NOMO-1 treated with dmso at 0.1 percent for 144 hours (cell line): ENCODE results near the gene TBL1XR1.

ENCODE experiments used
- DNase-seq: peaks from one replicate; lab custom pipeline; 2025; ENCODE audit not compliant: unreplicated experiment; lab: John Stamatoyannopoulos, UW

Gene TBL1XR1

GRCh38 chr3:177066068-177066467 is 131.2 kb downstream of the TBL1XR1 start:
- no peak for DNase-seq

GRCh38 chr3:177065285-177066033 is 131.8 kb downstream of the TBL1XR1 start:
- DNase-seq: no peak

- no peak for DNase-seq
Measured at GRCh38 chr3:177062052-177062732, 135.1 kb downstream of the TBL1XR1 start.

- no peak for DNase-seq
Measured at GRCh38 chr3:177061369-177061768, 135.9 kb downstream of the TBL1XR1 start.

GRCh38 chr3:177060492-177060891 is 136.8 kb downstream of the TBL1XR1 start:
- no peak for DNase-seq

GRCh38 chr3:177058648-177059047 is 138.6 kb downstream of the TBL1XR1 start:
- DNase-seq: no peak

- DNase-seq: no peak
Measured at GRCh38 chr3:177057768-177058167, 139.5 kb downstream of the TBL1XR1 start.

GRCh38 chr3:177056927-177057326 is 140.4 kb downstream of the TBL1XR1 start:
- no peak for DNase-seq

GRCh38 chr3:177055605-177056571 is 141.4 kb downstream of the TBL1XR1 start:
- no peak for DNase-seq

- DNase-seq: no peak
Measured at GRCh38 chr3:177053107-177053506, 144.2 kb downstream of the TBL1XR1 start.

GRCh38 chr3:177051411-177051810 is 145.9 kb downstream of the TBL1XR1 start:
- DNase-seq: no peak

- no peak for DNase-seq
Measured at GRCh38 chr3:177050501-177051237, 146.6 kb downstream of the TBL1XR1 start.

- no peak for DNase-seq
Measured at GRCh38 chr3:177045767-177046166, 151.5 kb downstream of the TBL1XR1 start.

- DNase-seq: no peak
Measured at GRCh38 chr3:177045222-177045621, 152.1 kb downstream of the TBL1XR1 start.

GRCh38 chr3:177041730-177042551 is 155.3 kb downstream of the TBL1XR1 start:
- no peak for DNase-seq

GRCh38 chr3:177041021-177041729 is 156.1 kb downstream of the TBL1XR1 start:
- DNase-seq: no peak

- DNase-seq: no peak
Measured at GRCh38 chr3:177039490-177040274, 157.6 kb downstream of the TBL1XR1 start.

GRCh38 chr3:177037241-177037640 is 160.0 kb downstream of the TBL1XR1 start:
- no peak for DNase-seq
